ENCODE data around the gene IRF2BP2. TPM values are rescaled to one million over a fixed set of nuclear protein-coding genes. Genes with fewer than 3 reads are reported as not detected.

Gene IRF2BP2
- total and polyA plus RNA-seq, 2 of the 13 experiments (the other 11 are each of a cell fraction or from before 2014, with no cell fraction given): 140 to 147 TPM

GRCh38 chr1:234643111-234643849, 33.3 kb upstream of the IRF2BP2 start (continued):
- TF ChIP-seq ZBTB39 (CRISPR knock-in tag; IDR thresholded peaks at IDR 0.05) (peak; percentile 88), ZSCAN25 (CRISPR knock-in tag; IDR thresholded peaks at IDR 0.05) (peak; percentile 50; the same call in 1 of the 2 replicates), SNAPC5 (CRISPR knock-in tag; IDR thresholded peaks at IDR 0.05; ENCODE audit: borderline replicate concordance) (0 out of 2 replicates have a peak, but pooled peaks have one; percentile 50), BATF2 (CRISPR knock-in tag; IDR thresholded peaks at IDR 0.05) (peak; percentile 69; the same call in 1 of the 2 replicates), ZNF318 (CRISPR knock-in tag; IDR thresholded peaks at IDR 0.05) (no peak), BRCA1 (CRISPR knock-in tag; IDR thresholded peaks at IDR 0.05) (0 out of 2 replicates have a peak, but pooled peaks have one; percentile 42), TERF1 (CRISPR knock-in tag; IDR thresholded peaks at IDR 0.05) (no peak), KDM5A (IDR thresholded peaks at IDR 0.05; ENCODE audit: borderline replicate concordance, low read length) (no peak), ZKSCAN1 (IDR thresholded peaks at IDR 0.05; ENCODE audit: low read length) (0 out of 2 replicates have a peak, but pooled peaks have one; percentile 3), KMT2B (CRISPR knock-in tag; IDR thresholded peaks at IDR 0.05) (no peak; the same call in 1 of the 2 replicates), ZNF362 (CRISPR knock-in tag; IDR thresholded peaks at IDR 0.05; ENCODE audit: borderline replicate concordance) (peak; percentile 91; the same call in 1 of the 2 replicates), HOXA7 (CRISPR knock-in tag; IDR thresholded peaks at IDR 0.05) (no peak), ZNF83 (CRISPR knock-in tag; IDR thresholded peaks at IDR 0.05; ENCODE audit: borderline replicate concordance) (0 out of 2 replicates have a peak, but pooled peaks have one; percentile 55)

Data from HepG2 (cell line).